ENCODE data around the gene ZNF236.

DNA sequence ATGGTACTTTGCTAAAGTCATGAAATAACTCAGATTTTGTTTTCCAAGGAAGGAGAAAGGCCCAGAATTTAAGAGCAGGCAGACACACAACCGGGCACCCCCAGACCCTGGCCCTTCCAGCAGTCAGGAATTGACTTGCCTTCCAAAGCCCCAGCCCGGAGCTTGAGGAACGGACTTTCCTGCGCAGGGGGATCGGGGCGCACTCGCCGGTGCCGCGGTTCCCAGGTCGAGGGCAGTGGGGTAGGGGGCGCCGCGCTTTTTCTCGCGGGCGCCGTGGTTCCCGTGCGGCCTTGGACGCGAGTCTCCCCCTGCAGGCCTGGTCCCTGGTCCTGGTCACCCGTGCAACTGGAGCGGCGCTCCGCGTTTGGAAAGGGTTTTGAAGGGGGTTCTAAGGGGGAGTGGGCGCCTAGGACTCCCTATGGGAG, 1.2 kb downstream of the ZNF236 start:
- TF ChIP-seq POLR2A (IDR thresholded peaks at IDR 0.05), result no peak
- TF ChIP-seq, protein P1, sequence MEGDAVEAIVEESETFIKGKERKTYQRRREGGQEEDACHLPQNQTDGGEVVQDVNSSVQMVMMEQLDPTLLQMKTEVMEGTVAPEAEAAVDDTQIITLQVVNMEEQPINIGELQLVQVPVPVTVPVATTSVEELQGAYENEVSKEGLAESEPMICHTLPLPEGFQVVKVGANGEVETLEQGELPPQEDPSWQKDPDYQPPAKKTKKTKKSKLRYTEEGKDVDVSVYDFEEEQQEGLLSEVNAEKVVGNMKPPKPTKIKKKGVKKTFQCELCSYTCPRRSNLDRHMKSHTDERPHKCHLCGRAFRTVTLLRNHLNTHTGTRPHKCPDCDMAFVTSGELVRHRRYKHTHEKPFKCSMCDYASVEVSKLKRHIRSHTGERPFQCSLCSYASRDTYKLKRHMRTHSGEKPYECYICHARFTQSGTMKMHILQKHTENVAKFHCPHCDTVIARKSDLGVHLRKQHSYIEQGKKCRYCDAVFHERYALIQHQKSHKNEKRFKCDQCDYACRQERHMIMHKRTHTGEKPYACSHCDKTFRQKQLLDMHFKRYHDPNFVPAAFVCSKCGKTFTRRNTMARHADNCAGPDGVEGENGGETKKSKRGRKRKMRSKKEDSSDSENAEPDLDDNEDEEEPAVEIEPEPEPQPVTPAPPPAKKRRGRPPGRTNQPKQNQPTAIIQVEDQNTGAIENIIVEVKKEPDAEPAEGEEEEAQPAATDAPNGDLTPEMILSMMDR (IDR thresholded peaks at IDR 0.05), result peak in 3 of 12 donors; percentile 10 to 26 (median 14)
